Activated CD4-positive, alpha-beta T cell treated with anti-CD3 and anti-CD28 coated beads, Interleukin-2, amount 10 ng/mL, durations not matched to agents 24 days and 14 days (primary cell): ENCODE measurements around the gene LAG3. TPM values are rescaled to one million over a fixed set of nuclear protein-coding genes. Genes with fewer than 3 reads are reported as not detected.

Source experiments
- DNase-seq: peaks from one replicate; pipeline ENCODE4 v3.0.0; 2022
- H3K27ac Mint-ChIP-seq: one replicate; pipeline ENCODE4 v1.8.0; 2022; ENCODE audit warnings: mild to moderate bottlenecking, mixed read lengths
- H3K27me3 Mint-ChIP-seq: one replicate; pipeline ENCODE4 v1.8.0; 2022; ENCODE audit warnings: mixed read lengths
- H3K36me3 Mint-ChIP-seq: one replicate; pipeline ENCODE4 v1.8.0; 2022; ENCODE audit warnings: low read depth, mild to moderate bottlenecking, mixed read lengths
- H3K4me1 Mint-ChIP-seq: one replicate; pipeline ENCODE4 v1.8.0; 2021; ENCODE audit warnings: mixed read lengths
- H3K4me3 Mint-ChIP-seq: one replicate; pipeline ENCODE4 v1.8.0; 2022; ENCODE audit warnings: mild to moderate bottlenecking, moderate library complexity, mixed read lengths
- H3K9me3 Mint-ChIP-seq: one replicate; pipeline ENCODE4 v1.8.0; 2021; ENCODE audit warnings: mixed read lengths
- intact Hi-C: fragments of 100-400 bp; cut with micrococcal nuclease; formaldehyde crosslinking; loops from one replicate; pipeline ENCODE4 v1.15.1; 2023
- total RNA-seq: library from RNA; stranded (reverse); gene quantifications from 2 replicates; pipeline ENCODE4 v1.2.3, GENCODE V29; 2022

LAG3 gene
- total RNA-seq, 1 donor from 2014 or later = 269 TPM

GRCh38 chr12:6771091-6771495 is 1.2 kb upstream of the LAG3 start:
- peak overlapping the region; percentile 83 for H3K4me3 Mint-ChIP-seq
- H3K4me1 Mint-ChIP-seq = peaks cover 62% of the 10 kb centered on the region
- intact Hi-C loops = no loop called here
- H3K36me3 Mint-ChIP-seq = peaks cover 57% of the 10 kb centered on the region
- no peaks in the 10 kb centered on the region for H3K9me3 Mint-ChIP-seq
- no peaks in the 10 kb centered on the region for H3K27me3 Mint-ChIP-seq
- peak overlapping the region; percentile 90 for H3K27ac Mint-ChIP-seq
- no peak for DNase-seq

GRCh38 chr12:6771509-6772330 is 600 bp upstream of the LAG3 start:
- Mint-ChIP-seq H3K4me3 (peak overlapping the region; percentile 83), H3K36me3 (peaks cover 63% of the 10 kb centered on the region), H3K9me3 (no peaks in the 10 kb centered on the region), H3K4me1 (peaks cover 67% of the 10 kb centered on the region), H3K27me3 (no peaks in the 10 kb centered on the region), H3K27ac (peak overlapping the region; percentile 90)
- DNase-seq = no peak
- intact Hi-C loops = loop anchor here (1.0 kb wide), 1 partner anchor 9 kb away; no protein-coding TSS in a partner anchor

- intact Hi-C loops = loop anchor here (1.0 kb wide), 1 partner anchor 7 kb away; no protein-coding TSS in a partner anchor
- Mint-ChIP-seq H3K27me3 (no peaks in the 10 kb centered on the region), H3K9me3 (no peaks in the 10 kb centered on the region), H3K36me3 (peaks cover 68% of the 10 kb centered on the region), H3K4me1 (peaks cover 69% of the 10 kb centered on the region), H3K4me3 (peak overlapping the region; percentile 83), H3K27ac (peak overlapping the region; percentile 90)
- peak; percentile 72 for DNase-seq
These were observed 638 bp downstream of the LAG3 start for GRCh38 chr12:6772726-6773589.

- Mint-ChIP-seq H3K4me1 (peaks cover 69% of the 10 kb centered on the region), H3K36me3 (peaks cover 75% of the 10 kb centered on the region), H3K27ac (peak overlapping the region; percentile 90), H3K9me3 (no peaks in the 10 kb centered on the region), H3K4me3 (peak overlapping the region; percentile 83), H3K27me3 (no peaks in the 10 kb centered on the region)
- peak; percentile 79 for DNase-seq
- intact Hi-C loops = no loop called here
These were observed 1.5 kb downstream of the LAG3 start for GRCh38 chr12:6773590-6774351.

- Mint-ChIP-seq H3K27ac (peak overlapping the region; percentile 75), H3K4me1 (peaks cover 71% of the 10 kb centered on the region), H3K27me3 (no peaks in the 10 kb centered on the region), H3K9me3 (no peaks in the 10 kb centered on the region), H3K4me3 (peak overlapping the region; percentile 83), H3K36me3 (peaks cover 73% of the 10 kb centered on the region)
- no peak for DNase-seq
- intact Hi-C loops = loop anchor here (1.0 kb wide), 1 partner anchor 8 kb away; the partner anchor contains the start of gene PTMS
These were observed 2.3 kb downstream of the LAG3 start for GRCh38 chr12:6774499-6775062.

GRCh38 chr12:6775185-6776174 is 3.2 kb downstream of the LAG3 start:
- no peaks in the 10 kb centered on the region for H3K9me3 Mint-ChIP-seq
- H3K27ac Mint-ChIP-seq = peak overlapping the region; percentile 75
- H3K36me3 Mint-ChIP-seq = peaks cover 68% of the 10 kb centered on the region
- intact Hi-C loops = loop anchor here (1.0 kb wide), 1 partner anchor 9 kb away; the partner anchor contains the start of gene PTMS
- peaks cover 73% of the 10 kb centered on the region for H3K4me1 Mint-ChIP-seq
- peak overlapping the region; percentile 83 for H3K4me3 Mint-ChIP-seq
- H3K27me3 Mint-ChIP-seq = no peaks in the 10 kb centered on the region
- DNase-seq = no peak

GRCh38 chr12:6777386-6777785 is 5.1 kb downstream of the LAG3 start:
- peak overlapping the region; percentile 6 for H3K27ac Mint-ChIP-seq
- H3K9me3 Mint-ChIP-seq = no peaks in the 10 kb centered on the region
- no peaks in the 10 kb centered on the region for H3K27me3 Mint-ChIP-seq
- peaks cover 55% of the 10 kb centered on the region for H3K36me3 Mint-ChIP-seq
- peaks cover 66% of the 10 kb centered on the region for H3K4me1 Mint-ChIP-seq
- no peak for DNase-seq
- intact Hi-C loops = no loop called here
- peak overlapping the region; percentile 84 for H3K4me3 Mint-ChIP-seq

- Mint-ChIP-seq H3K36me3 (peaks cover 52% of the 10 kb centered on the region), H3K27ac (peak overlapping the region; percentile 88), H3K9me3 (no peaks in the 10 kb centered on the region), H3K4me1 (peaks cover 72% of the 10 kb centered on the region), H3K4me3 (peak overlapping the region; percentile 84), H3K27me3 (no peaks in the 10 kb centered on the region)
- DNase-seq = no peak
- intact Hi-C loops = loop anchor here (2.0 kb wide), 1 partner anchor 89 kb away; the partner anchor contains the start of gene ZNF384
These were observed 5.9 kb downstream of the LAG3 start for GRCh38 chr12:6778217-6778573.

GRCh38 chr12:6778574-6779550 is 6.5 kb downstream of the LAG3 start:
- DNase-seq = peak; percentile 97
- Mint-ChIP-seq H3K36me3 (peaks cover 48% of the 10 kb centered on the region), H3K4me3 (peak overlapping the region; percentile 84), H3K27ac (peak overlapping the region; percentile 88), H3K4me1 (peaks cover 76% of the 10 kb centered on the region), H3K9me3 (no peaks in the 10 kb centered on the region), H3K27me3 (no peaks in the 10 kb centered on the region)
- intact Hi-C loops = loop anchor here (1.0 to 2.0 kb wide), 3 partner anchors 26 to 90 kb away; partner anchors contain the start of genes MLF2 and ZNF384

GRCh38 chr12:6779708-6780432 is 7.5 kb downstream of the LAG3 start:
- Mint-ChIP-seq H3K27me3 (no peaks in the 10 kb centered on the region), H3K27ac (peak overlapping the region; percentile 88), H3K36me3 (peaks cover 37% of the 10 kb centered on the region), H3K9me3 (no peaks in the 10 kb centered on the region), H3K4me1 (peaks cover 78% of the 10 kb centered on the region), H3K4me3 (peak overlapping the region; percentile 35)
- DNase-seq = peak; percentile 72
- intact Hi-C loops = loop anchor here (1.0 to 2.0 kb wide), 5 partner anchors 8 to 91 kb away; partner anchors contain the start of genes CD4, LAG3, MLF2 and ZNF384

GRCh38 chr12:6780573-6780972 is 8.3 kb downstream of the LAG3 start:
- H3K9me3 Mint-ChIP-seq = no peaks in the 10 kb centered on the region
- H3K36me3 Mint-ChIP-seq = peaks cover 30% of the 10 kb centered on the region
- H3K27ac Mint-ChIP-seq = peak overlapping the region; percentile 88
- peak; percentile 75 for DNase-seq
- peak overlapping the region; percentile 68 for H3K4me3 Mint-ChIP-seq
- intact Hi-C loops = loop anchor here (1.0 kb wide), 2 partner anchors 8 to 9 kb away; partner anchors contain the start of genes CD4 and LAG3
- H3K27me3 Mint-ChIP-seq = no peaks in the 10 kb centered on the region
- H3K4me1 Mint-ChIP-seq = peaks cover 72% of the 10 kb centered on the region
